Adipose tissue (tissue), 3 donors: ENCODE results near the gene SEMA4C. TPM values are rescaled to one million over a fixed set of nuclear protein-coding genes. Genes with fewer than 3 reads are reported as not detected.

ENCODE experiments used
- H3K27ac ChIP-seq: one replicate; pipeline ENCODE4 v1.5.1; 2013; ENCODE audit warnings: low read depth, low read length
- WGBS, 3 donors: extraction: QIAGEN DNeasy Blood & Tissue Kit; methylation state at CpG; one replicate each; pipeline ENCODE4 v1.1.7; 2013; 5-methylcytosine and 5-hydroxymethylcytosine counted together
- polyA plus RNA-seq, 3 donors: library from polyadenylated mRNA; stranded (reverse); fragments of 200-250 nt; gene quantifications; one replicate each; pipeline ENCODE4 v1.2.3, GENCODE V29; 2013
- donor health status: healthy with polysubstance abuse.
- donor health status: Bipolar disorder and iron deficiency.
- donor health status: healthy.

Gene SEMA4C
- polyA plus RNA-seq, 3 donors, result 8.2 to 41.2 (median 30.2) TPM

DNA sequence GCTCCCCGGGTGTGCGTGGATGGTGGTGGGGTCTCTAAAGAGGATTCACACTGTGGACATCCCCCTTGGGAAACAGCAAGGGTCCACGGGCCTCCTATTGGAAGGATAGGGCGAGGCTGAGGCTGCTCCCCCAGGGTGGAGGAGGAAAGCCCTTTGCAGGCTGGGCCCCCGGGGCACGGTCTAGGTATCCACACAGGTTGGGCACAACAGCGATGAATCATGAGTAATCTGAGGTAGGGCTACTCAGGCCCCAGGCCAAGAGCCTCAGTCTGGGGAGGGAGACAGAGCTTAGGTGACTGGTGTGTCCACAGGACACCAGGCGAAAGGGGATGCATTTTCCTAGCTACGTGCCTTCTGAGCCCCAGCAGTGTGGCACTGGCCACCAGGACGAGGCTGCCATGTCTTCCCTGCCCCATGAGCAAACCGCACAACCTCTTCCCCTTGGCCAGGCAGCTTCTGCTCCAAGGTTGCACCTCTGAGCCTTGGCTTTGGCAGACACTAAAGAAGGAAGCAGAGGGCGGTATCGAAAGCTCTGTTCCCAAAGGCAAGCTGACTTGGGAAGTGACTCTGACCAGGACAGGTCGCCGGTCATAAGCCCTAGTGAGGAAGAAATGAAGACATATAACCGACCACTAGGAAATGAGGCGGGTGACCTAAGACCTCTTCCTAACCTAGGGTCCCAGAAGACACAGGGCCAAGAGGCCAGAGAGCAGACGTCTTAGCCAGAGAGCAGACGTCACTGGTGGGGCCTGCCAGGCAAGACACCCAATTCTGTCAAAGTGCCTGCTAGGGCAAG lies 14.6 kb upstream of the SEMA4C start:
- H3K27ac ChIP-seq, result no peak overlapping the region
- WGBS, 3 donors, result 72 to 87% (median 77%) methylated on average over 19 of the region's 19 CpGs

DNA sequence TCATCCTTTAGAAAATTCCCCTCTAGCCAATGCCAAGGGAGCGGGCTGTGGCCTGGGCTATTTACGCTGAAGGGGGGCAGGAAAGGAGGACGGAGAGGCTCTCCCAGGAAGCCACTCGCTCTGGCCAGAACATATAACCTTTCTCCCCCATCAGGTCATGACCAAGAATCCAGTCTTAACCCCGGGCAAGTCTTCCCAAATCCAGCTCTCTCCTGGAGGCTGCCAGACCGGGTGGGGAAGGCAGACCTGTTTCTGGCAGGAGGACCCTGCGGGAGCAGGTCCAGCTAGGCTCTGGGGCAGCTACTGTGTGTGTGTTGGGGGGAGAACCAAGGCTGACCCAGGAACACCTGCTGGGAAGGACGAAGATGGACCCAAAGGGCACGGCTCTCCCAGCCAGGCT lies 13.4 kb upstream of the SEMA4C start:
- H3K27ac ChIP-seq, result no peak overlapping the region
- WGBS, 3 donors, result 72 to 83% (median 78%) methylated on average over 8 to 9 of the region's 9 CpGs

DNA sequence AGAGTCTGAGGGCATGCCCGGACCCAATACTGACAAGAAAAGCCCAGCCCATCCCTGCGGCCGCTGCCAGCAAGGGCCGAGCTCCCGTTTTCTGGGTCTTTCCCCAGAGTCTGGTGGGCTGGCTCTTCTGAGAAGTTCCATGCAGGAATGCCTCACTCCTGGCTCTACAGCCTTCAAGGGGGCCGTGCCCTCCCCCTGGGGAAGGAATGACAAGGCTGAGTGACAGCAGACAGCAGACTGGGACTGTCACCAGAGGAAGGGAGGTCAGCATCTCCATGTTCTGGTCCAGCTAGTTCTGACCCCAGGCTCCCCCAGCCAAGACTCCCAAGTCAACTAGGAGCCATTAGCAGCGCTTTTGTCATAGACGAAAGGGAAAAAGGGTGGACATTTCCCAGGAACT lies 13.0 kb upstream of the SEMA4C start:
- H3K27ac ChIP-seq, result no peak overlapping the region
- WGBS, 3 donors, result 74 to 93% (median 86%) methylated on average over 8 of the region's 8 CpGs

DNA sequence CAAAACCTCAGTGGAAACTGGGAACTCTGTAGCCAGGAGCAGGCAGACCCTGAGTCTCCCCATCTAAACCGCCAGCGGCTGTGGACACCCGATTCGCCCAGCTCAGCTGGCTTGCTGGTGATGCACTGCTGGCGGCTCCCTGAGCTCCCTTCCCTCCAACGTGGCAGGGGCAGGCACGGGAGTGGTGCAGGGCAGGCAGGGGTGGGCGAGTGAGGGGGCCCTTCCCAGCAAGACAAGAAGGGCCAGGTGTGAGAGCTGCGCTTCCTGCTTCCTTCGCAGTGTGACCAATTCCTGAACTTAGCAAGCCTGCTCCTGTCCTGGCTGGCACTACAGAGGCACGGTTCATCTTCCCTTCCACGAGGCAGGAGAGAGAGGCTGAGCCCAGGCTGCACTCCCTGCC lies 12.3 kb upstream of the SEMA4C start:
- no peak overlapping the region for H3K27ac ChIP-seq
- WGBS, 3 donors, result 67 to 78% (median 75%) methylated on average over 12 of the region's 12 CpGs

DNA sequence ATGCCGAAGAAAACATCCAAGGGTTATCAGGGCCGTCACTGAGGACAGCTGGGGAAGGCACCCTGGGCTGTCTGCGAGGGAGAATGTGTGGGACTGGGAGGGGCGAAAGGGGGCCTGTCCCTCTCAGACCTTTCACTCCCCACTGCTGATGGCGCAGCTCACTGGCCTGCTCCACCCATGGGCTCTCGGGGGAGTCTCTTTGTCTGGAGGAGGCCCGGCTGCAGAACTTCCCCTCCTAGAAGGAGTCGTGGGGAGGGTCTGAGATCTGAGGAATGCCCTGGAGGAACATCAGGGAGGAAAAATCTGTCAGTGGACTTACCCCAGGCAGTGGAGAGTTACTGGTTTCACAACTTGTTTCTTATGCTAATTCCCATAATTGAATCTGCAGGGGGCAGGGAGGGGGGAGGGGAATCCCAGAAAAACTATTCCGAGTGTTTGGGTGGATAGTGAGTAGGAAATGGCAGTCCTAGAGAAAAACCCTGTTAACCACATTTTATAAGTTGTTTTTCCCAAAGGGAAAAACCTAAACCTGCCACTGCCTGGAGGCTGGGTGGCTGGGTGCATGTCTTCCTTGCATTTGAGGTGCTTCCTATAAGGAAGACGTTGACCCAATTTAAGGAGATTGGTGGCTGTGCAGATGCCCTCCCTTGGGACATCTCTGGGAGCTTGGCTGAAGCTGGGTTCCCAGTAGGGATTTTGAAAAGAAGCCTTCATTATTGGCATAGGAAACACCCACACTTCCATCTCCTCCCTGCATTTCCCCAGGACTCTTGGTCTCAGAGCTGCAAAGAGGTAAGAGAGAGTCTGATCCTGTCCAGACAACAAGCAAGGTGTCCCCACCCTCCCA lies 11.7 kb upstream of the SEMA4C start:
- no peak overlapping the region for H3K27ac ChIP-seq
- 52 to 75% (median 59%) methylated on average over 10 of the region's 10 CpGs for WGBS, 3 donors

DNA sequence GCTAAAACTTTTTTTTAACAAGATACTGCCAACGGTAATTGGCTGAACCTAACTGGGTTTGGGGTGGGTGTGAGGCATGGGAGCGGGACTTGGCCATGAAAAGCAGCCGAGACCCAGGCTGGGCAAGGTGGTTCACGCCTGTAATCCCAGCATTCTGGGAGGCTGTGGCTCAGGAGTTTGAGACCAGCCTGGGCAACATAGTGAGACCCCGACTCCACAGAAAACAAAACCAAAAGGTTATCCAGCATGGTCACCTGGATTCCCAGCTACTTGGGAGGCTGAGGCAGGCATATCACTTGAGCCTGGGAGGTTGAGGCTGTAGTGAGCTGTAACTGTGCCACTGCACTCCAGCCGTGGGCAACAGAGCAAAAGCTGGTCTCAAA lies 11.0 kb upstream of the SEMA4C start:
- no peak overlapping the region for H3K27ac ChIP-seq
- WGBS, 3 donors, result 86 to 97% (median 88%) methylated on average over 6 of the region's 6 CpGs

DNA sequence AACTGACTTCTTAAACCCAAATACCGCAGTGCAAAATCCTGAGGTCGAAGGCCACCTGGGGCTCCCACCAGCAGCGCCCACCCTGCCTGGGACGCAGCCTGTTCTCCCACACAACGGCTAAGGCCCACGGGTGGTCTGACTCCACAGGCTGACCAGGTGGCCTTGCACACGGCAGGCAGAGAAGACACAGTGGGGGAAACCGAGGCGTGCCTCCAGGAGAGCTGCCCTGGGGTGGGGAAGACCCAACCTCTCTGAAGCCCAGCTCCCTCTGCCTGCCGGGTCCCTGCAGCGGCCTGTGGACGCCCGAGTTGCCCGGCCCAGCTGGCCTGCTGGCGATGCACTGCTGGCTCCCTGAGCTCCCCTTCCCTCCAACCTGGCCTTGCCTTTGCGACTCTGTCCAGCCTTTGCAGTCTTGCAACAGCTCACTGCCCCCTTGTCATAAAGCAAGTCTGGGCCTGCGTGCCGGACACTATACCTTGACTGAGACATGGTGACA lies 9.7 kb upstream of the SEMA4C start:
- WGBS, 3 donors, result 90 to 97% (median 96%) methylated on average over 16 to 18 of the region's 18 CpGs
- no peak overlapping the region for H3K27ac ChIP-seq

DNA sequence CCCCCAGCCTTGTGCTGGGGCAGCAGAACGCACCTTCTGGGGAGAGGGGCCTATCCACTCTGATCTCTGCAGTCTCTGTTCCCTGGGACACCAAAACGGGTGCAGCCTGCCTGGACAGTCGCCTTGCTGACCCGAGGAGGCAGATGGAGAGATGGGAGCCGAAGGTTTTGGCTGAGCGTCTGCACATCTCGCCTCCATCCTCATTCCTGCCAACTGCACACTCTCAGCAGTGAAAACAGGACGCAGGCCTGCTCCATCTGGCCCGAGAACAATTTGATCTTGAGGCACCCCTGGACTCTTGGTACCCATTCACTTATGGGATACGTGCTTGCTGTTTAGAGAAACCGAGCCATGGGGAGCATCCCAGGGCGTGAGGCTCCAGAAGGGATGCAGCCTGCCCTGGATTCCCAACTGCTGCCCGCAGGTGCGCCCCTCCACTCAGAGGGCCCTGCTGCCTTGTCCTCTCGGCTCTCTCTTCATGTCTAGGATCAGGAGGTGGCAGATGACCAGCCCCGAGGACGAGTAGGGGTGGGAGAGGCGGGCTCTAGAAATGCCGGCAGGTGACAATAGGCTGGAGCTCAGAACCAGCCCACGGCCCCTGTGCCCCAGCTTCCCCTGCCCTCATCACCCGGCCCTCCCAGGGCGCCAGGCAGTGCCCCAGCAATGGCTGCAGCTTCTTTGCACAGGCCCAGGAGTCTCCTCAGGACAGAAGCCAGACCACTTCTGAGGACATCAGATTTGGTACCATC lies 9.1 kb upstream of the SEMA4C start:
- no peak overlapping the region for H3K27ac ChIP-seq
- 86 to 89% (median 88%) methylated on average over 22 of the region's 22 CpGs for whole genome bisulfite sequencing, 3 donors

DNA sequence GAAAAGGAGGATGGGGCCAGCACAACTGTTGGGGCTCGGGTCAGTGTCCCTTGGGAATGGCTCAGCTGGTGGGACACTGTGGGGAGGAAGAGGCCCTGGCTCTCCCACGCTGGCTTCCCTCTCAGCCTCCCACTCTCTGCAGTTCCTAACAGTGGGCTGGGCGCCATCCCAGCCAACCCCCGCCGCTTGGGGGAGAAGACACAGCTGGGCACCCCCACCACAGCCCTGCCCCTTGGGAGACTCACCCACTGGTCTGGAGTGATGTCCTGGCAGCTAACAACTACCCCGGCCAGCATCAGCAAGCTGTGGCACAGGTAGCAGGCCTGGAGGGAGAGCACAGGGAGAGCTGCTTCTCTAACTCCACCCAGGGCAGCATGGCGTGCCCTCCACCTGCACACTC lies 8.3 kb upstream of the SEMA4C start:
- WGBS, 3 donors, result 67 to 86% (median 74%) methylated on average over 7 of the region's 7 CpGs
- no peak overlapping the region for H3K27ac ChIP-seq

DNA sequence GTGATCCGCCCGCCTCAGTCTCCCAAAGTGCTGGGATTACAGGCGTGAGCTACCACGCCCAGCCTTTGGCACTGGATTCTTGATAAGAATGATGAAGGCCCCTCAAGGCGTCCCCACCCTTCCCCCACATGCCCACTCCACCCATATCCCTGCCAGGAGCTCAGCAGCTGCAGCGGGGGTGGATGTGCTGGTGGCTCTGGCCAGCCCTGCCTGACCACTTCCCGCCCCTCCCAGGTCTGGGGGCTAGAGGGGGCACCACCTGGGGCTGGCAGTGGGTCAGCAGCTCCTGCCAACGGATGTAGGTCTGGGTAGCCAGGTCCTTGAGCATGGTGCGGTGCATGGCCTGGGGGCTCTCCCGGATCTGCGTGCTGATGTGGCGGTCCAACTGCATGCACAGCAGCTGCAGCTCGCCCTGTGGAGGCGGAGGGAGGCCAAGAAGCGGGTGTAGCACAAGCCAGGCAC lies 7.8 kb upstream of the SEMA4C start:
- H3K27ac ChIP-seq, result no peak overlapping the region
- 84 to 90% (median 89%) methylated on average over 15 of the region's 15 CpGs for WGBS, 3 donors

DNA sequence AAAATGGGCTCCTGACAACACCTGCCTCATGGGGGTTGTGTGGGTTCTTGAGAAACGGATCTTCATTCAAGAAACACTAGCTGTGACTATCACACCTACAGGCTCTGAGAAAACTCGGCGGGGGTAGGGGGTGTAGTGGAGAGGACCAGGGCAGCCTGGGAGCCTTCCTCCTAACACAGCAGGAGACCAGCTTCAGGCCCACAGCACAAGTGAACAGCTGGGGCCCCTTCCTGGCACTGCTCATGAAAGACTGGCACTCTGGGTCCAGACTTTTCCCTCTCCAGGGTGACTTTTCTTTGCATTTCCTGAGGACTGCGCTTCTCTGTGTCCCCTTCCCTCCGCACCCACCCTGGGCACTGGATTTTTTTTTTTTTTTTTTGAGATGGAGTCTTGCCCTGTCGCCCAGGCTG lies 7.2 kb upstream of the SEMA4C start:
- no peak overlapping the region for H3K27ac ChIP-seq
- 81 to 89% (median 84%) methylated on average over 6 of the region's 6 CpGs for WGBS, 3 donors

DNA sequence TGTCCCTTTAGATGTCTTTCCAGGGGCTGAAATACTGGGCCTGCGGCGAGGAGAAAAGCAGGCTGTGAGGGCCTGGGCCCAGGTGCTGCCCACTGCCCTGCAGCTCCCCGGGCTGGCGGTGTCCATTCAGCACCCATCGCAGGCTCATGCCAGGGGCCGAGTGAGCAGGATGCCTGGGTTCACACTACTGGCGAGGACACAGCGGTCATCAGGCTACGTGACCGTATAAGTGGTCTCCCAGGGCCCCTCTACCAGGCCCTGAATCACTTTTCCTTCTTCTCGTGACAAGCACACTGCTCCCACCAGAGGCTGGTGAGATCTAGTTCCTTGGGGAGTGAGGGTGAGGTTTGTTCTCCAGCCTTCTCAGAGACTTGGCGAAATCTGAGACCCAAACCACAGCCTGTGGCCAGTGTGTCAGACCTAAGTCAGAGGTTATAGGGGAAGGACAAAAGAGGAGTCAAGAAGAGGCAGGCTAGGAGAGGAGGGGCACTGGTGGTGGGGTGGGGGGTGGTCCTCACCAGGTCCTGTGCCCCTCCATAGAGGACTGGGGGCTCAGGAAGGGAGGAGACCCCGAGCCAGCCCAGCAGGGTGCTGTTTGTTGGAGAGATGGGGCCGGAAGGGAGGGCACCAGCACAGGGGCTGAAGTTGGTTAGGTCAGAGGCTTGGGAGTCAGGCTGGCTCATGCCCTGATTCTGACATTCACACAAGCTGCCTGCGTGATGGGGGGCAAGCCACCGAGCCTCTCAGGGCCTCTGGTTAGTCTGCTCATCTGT lies 6.6 kb upstream of the SEMA4C start:
- WGBS, 3 donors, result 86 to 91% (median 89%) methylated on average over 16 of the region's 16 CpGs
- no peak overlapping the region for H3K27ac ChIP-seq

DNA sequence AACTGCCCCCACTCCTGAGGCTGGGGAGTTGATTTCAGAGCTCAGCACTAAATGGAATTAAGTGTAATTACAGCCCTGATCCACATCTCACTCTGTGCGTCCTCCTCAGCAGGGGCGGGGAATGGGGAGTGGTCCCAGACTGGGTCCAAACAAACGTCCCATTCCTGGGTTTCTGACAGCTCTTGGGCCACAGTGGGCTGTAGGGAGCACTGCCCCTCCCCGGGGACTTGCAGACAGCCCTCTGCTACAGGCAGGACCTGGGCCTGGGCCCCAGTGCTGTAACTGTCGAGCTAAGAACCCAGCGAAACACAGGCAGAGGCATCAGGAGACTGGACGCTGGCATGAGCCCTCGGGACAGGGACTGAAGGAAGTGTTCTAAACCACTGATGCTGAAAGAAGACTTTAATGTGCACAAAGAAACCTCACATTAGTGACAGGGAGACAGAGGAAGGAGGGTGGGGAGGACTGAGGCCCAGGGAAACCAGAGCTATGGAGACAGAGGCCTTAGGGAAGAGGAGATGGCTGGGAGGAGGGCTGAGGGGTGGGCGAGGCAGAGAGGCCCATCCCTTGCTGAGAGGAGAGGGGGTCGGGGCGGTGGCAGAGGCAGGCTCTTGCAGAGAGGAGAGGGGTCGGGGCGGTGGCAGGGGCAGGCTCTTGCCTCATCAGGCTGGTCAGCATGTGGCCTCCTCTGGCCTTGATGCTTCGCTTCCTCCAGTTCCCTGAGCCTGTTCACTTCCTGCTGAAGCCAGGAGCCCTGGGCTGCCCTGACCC lies 5.8 kb upstream of the SEMA4C start:
- WGBS, 3 donors, result 76 to 81% (median 78%) methylated on average over 10 to 14 of the region's 14 CpGs
- H3K27ac ChIP-seq, result no peak overlapping the region

DNA sequence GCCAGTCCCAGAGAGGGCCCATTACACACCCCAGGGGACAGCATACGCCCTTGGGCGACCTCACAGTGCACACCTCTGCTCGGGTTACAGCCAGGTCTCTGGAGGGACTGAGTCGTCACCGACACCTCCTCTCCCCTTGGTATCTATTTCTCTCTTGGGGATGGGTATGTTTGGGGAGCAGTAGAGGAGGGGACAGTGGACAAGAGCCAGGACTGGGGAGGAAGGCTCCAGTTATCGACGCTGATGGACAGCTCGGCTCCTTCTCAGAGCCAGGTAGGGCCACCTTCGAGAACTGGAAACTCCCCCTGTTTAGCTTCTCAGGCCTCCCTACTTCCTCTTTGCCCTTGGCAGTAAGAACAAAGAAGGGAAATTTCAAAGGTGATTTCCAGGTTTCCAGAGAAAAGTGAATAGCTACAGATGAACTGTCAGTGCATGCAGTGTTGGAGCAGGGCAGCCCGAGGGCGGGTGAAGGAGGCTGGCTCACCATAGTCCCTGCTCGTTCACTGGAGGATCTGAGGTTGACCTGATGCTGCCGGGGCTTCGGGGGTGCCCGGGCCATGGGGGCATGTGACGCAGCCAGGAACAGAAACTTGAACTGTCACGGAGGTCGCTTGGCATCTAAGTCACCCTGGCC lies 4.4 kb upstream of the SEMA4C start:
- 48 to 51% (median 48%) methylated on average over 18 of the region's 18 CpGs for WGBS, 3 donors
- no peak overlapping the region for H3K27ac ChIP-seq

DNA sequence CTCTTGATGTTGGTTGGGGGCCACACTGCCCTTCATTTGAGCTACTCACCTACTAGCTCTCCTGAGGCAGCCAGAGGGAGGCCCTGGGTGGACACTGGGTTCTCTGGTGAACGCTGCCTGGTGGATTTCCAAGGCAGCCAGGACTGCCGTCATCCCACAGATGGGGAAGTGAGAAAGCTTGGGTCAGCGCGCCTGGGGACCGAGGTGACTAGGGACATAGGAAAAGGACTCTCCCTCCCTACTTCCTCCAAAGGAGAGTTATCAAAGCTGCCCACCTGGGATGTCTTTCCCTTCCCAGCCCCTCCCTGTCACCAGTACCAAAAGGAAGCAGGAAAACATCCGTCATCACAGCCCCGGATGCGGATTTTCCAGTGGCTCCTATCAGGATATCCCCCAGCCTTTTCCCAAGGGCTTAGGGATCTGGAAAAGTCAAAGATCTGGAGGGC lies 3.8 kb upstream of the SEMA4C start:
- no peak overlapping the region for H3K27ac ChIP-seq
- WGBS, 3 donors, result 29 to 71% (median 36%) methylated on average over 8 of the region's 8 CpGs

DNA sequence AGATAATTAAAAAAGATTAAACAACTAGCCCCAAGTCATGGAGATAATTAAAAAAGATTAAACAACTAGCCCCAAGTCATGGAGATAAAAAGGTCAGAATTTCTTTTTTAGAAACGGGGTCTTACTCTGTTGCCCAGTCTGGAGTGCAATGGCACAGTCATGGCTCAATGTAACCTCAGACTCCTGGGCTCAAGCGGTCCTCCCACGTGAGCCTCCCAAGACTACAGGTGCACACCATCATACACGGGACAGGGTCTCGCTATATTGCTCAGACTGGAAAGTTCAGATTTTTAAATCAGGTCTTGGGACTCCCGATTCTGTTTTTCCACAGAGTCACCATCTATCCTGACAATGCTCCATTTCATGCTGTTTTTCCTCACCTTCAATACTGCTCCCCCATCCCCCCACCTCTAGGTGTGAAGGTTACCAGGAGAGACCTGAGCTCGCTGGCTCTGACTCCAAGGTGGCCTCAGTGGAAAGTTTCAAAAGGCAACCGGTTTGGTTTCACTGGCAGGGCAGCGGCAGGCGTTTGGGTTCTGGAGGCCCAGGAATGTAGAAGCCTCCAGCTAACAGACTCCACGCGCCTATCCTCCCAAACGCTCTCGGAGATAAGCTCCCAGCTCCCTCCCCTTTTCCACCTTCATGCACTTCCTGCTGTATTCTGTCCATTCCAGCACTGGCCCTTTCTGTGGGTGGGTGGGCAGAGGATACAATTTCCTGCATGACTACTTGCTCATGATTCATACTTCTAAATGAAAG lies 2.9 kb upstream of the SEMA4C start:
- H3K27ac ChIP-seq, result no peak overlapping the region
- WGBS, 3 donors, result 72 to 77% (median 74%) methylated on average over 14 of the region's 14 CpGs
